Effector memory CD8-positive, alpha-beta T cell (primary cell): ENCODE data around the gene ZNF181.
"Not testable (repeated sequence)": the region's sequence is repeated elsewhere in the genome, so short reads cannot be mapped to it uniquely, and the experiment has no call there.

ENCODE experiments used
- ATAC-seq: fragments of 150-1000 bp; cut with Tn5 transposase; replicated peaks from 2 replicates; pipeline ENCODE4 v1.10.0; 2021; ENCODE audit warnings: mild to moderate bottlenecking, moderate library complexity
- DNase-seq, 3 experiments: peaks; one replicate each; pipeline ENCODE4 v3.0.0; 2021
- H3K27ac Mint-ChIP-seq, 2 donors: one replicate each; pipeline ENCODE4 v1.8.0; 2022; ENCODE audit warnings: mild to moderate bottlenecking in 2 of 2, mixed read lengths in 2 of 2, moderate library complexity in 2 of 2
- H3K27me3 Mint-ChIP-seq, 2 donors: one replicate each; pipeline ENCODE4 v1.8.0; 2022; ENCODE audit warnings: mixed read lengths in 2 of 2
- H3K36me3 Mint-ChIP-seq: one replicate; pipeline ENCODE4 v1.8.0; 2022; ENCODE audit warnings: mild to moderate bottlenecking, moderate library complexity, mixed read lengths; ENCODE audit not compliant: insufficient read depth
- H3K4me1 Mint-ChIP-seq, 2 donors: one replicate each; pipeline ENCODE4 v1.8.0; 2022; ENCODE audit warnings: low read depth in 2 of 2, mixed read lengths in 2 of 2
- H3K4me3 Mint-ChIP-seq, 2 donors: one replicate each; pipeline ENCODE4 v1.8.0; 2022; ENCODE audit warnings: mild to moderate bottlenecking in 2 of 2, mixed read lengths in 2 of 2, moderate library complexity in 2 of 2
- H3K9me3 Mint-ChIP-seq, 2 donors: one replicate each; pipeline ENCODE4 v1.8.0; 2022; ENCODE audit warnings: mixed read lengths in 2 of 2
- total RNA-seq, 9 experiments: gene quantifications; one replicate each; lab custom pipeline; 2026; lab: John Stamatoyannopoulos, UW

Gene ZNF181
- 6.7 to 43.7 (median 17.4) reads per million in 9 experiments for total RNA-seq

DNA sequence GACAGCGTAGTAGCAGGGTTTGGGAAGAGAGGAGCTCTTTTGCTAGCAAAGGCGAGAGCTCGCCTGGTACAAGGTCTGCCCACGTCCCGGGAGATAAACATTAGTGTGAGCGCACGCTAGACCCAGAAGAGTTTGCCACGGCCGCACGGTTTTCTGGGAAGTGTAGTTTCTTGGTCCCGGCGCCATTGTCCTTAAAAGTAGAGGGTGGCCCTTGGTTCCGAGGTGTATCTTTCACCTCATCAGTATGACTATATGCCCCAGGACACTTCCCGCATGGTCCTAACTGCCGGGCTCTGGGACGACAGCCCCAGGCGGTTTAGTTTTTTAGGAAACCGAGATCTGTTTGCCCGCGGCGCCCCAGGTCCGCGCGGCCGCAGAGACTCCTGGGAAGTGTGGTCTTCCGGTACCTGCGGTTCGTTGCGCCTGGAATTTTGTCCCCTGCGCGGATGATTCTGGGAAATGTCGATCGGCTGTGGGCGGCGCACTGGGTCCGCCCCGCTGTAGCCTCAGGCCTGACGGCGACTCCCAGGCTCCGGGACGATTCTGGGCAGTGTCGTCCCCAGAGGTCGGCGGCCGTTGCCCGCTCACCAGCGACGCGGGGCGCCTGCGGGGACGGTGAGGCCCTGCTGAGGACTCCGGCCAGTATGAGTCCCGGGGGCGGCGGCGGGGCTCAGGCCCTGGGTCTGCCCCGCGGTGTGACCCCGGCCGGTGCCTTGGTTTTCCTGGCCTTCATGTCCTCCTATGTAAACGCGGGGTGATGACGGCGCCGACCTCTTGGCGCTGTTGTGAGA is at the start of gene ZNF181:
ZNF181 (plus strand) TSS at position 498 of the 791 bp plus-strand sequence. CDS start 795 bp downstream, outside the sequence.
- ATAC-seq (peak; percentile 79), DNase-seq (peak; percentile 68 to 77 (median 71))
- peaks cover 0 to 6% of the 10 kb centered on the region in 2 donors for H3K27me3 Mint-ChIP-seq
- H3K4me3 Mint-ChIP-seq, result peak within 1 kb of the TSS; percentile 83 to 93
- H3K9me3 Mint-ChIP-seq, result peaks cover 4 to 13% of the 10 kb centered on the region in 2 donors
- peaks cover 7% of the 10 kb centered on the region for H3K36me3 Mint-ChIP-seq
- peaks cover 18 to 19% of the 10 kb centered on the region in 2 donors for H3K4me1 Mint-ChIP-seq
- peak within 1 kb of the TSS; percentile 95 to 96 for H3K27ac Mint-ChIP-seq

DNA sequence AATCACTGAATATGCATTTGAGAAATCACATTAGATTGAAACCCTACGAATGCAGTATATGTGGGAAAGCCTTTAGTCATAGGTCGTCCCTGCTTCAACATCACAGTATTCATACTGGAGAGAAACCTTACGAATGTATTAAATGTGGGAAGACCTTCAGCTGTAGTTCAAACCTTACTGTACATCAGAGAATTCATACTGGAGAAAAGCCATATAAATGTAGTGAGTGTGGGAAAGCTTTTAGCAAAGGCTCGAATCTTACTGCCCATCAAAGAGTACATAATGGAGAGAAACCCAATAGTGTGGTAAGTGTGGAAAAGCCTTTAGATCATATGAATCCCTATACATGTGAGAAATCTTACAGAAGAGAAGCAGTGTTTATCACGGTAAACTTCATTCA is 48.8 kb upstream of the ZNF181 start:
- H3K36me3 Mint-ChIP-seq, result peaks cover 32% of the 10 kb centered on the region
- not testable (repeated sequence) for H3K27me3 Mint-ChIP-seq, H3K4me1 Mint-ChIP-seq, H3K4me3 Mint-ChIP-seq, ATAC-seq, H3K27ac Mint-ChIP-seq, DNase-seq
- peaks cover 4 to 18% of the 10 kb centered on the region in 2 donors for H3K9me3 Mint-ChIP-seq

DNA sequence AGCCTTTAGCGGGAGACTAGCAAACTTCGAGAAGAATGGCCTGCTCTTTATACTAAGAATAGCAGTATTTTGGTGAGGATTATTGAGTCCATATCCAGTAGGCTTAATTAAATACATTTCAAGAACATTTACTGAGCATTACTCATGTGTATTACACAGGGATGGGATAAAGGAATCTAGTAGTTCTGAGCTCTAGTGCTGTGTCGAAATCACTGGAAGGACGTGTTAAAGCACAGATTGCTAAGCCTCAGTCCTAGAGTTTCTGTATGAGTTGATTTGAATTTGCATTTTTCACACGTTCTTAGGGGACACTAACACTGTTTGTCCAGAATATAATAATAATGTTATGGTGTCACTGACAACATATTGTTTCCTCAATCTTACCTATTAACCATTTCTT is 47.6 kb upstream of the ZNF181 start:
- H3K27me3 Mint-ChIP-seq, result peaks cover 0 to 7% of the 10 kb centered on the region in 2 donors
- H3K9me3 Mint-ChIP-seq, result peaks cover 4 to 18% of the 10 kb centered on the region in 2 donors
- H3K36me3 Mint-ChIP-seq, result peaks cover 32% of the 10 kb centered on the region
- DNase-seq, result no peak
- H3K4me1 Mint-ChIP-seq, result no peaks in the 10 kb centered on the region
- no peak overlapping the region for H3K27ac Mint-ChIP-seq
- no peak overlapping the region for H3K4me3 Mint-ChIP-seq
- no peak for ATAC-seq

DNA sequence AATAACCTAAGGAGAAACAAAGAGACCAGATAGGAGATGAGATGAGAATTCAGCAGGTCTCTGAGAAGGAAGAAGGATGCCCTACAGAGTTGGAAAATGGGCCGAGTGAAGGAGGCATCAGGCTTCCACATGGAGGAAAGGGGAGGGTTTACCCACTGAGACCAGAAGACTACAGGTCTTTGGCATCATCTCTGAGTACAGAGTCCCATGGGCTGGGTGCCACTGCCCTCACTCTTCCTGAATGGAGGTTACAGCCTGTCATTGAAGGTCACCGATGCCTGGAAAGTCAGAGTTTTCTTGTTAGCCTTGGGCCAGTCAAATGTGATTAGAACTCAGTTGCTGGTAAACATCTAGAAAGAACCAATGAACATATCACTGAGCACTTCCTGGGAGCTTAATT is 46.7 kb upstream of the ZNF181 start:
- Mint-ChIP-seq H3K36me3 (peaks cover 24% of the 10 kb centered on the region), H3K4me1 (no peaks in the 10 kb centered on the region), H3K9me3 (peaks cover 4 to 18% of the 10 kb centered on the region in 2 donors), H3K27ac (no peak overlapping the region), H3K4me3 (no peak overlapping the region), H3K27me3 (peaks cover 3 to 10% of the 10 kb centered on the region in 2 donors)
- no peak for ATAC-seq
- DNase-seq, result no peak

DNA sequence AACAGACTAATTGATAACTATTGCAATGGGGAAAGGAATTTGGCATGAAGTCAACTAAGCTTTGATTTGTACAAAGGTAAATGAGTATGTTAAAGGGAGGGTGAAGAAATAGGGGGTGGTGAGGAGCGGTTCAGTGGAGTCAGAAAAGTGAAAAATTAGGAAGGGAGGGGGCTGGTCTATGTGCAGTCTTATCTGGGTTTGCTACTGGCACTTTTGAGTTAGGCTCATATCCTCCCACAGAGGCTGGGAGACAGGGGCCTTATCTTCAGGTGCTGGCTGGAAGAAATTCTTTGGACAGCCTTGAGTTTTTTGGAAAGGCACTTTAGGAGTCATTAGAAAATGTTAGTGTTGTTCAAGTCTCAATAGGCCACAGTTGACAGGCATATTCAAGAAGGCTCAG is 45.5 kb upstream of the ZNF181 start:
- H3K27me3 Mint-ChIP-seq, result peaks cover 16 to 20% of the 10 kb centered on the region in 2 donors
- H3K27ac Mint-ChIP-seq, result no peak overlapping the region
- peaks cover 12% of the 10 kb centered on the region for H3K36me3 Mint-ChIP-seq
- H3K4me1 Mint-ChIP-seq, result no peaks in the 10 kb centered on the region
- ATAC-seq (no peak), DNase-seq (no peak)
- no peak overlapping the region for H3K4me3 Mint-ChIP-seq
- peaks cover 4 to 18% of the 10 kb centered on the region in 2 donors for H3K9me3 Mint-ChIP-seq

DNA sequence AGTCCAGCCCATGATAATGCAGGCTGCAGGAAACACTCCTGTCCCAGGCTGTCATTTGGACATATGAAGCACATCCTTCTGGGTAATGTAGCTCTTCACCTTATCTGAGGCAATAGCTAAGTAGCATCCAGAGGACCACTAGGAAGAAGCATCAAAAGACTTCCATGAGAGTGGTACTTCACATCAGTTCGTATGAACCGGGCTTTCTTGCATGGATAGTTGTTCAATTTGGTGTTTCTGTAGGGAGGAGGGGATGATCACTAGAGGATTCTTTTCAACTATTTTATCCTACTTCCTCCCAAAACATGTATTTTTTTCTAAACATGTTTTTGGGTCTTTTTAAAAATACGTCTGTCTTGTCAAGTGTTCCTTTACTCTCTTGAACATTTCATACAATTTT is 43.7 kb upstream of the ZNF181 start:
- DNase-seq (no peak), ATAC-seq (no peak)
- H3K4me3 Mint-ChIP-seq, result no peak overlapping the region
- H3K27ac Mint-ChIP-seq, result no peak overlapping the region
- peaks cover 4 to 18% of the 10 kb centered on the region in 2 donors for H3K9me3 Mint-ChIP-seq
- peaks cover 31 to 32% of the 10 kb centered on the region in 2 donors for H3K27me3 Mint-ChIP-seq
- H3K36me3 Mint-ChIP-seq, result no peaks in the 10 kb centered on the region
- no peaks in the 10 kb centered on the region for H3K4me1 Mint-ChIP-seq

DNA sequence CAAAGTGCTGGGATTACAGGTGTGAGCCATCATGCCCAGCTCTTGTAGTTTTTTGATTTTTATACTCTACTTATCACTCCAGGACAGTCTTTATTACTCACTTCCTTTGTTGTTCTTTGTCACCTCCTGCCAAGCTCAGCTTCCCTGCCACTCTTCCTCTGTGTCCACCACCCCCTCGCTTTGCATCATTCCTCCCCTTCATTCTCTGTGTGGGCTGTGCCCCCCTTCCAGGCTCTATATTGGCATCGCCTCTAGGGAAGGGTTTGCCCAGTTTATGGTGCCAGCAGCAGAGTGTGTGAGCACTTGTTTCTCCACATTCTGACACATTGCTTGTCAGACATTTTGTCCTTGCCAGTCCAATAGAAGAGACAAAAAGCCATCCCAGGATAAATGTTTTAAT is 41.5 kb upstream of the ZNF181 start:
- Mint-ChIP-seq H3K4me1 (no peaks in the 10 kb centered on the region), H3K27ac (no peak overlapping the region), H3K27me3 (peaks cover 33 to 36% of the 10 kb centered on the region in 2 donors), H3K9me3 (peaks cover 2 to 9% of the 10 kb centered on the region in 2 donors), H3K36me3 (no peaks in the 10 kb centered on the region), H3K4me3 (no peak overlapping the region)
- ATAC-seq (no peak), DNase-seq (no peak)

DNA sequence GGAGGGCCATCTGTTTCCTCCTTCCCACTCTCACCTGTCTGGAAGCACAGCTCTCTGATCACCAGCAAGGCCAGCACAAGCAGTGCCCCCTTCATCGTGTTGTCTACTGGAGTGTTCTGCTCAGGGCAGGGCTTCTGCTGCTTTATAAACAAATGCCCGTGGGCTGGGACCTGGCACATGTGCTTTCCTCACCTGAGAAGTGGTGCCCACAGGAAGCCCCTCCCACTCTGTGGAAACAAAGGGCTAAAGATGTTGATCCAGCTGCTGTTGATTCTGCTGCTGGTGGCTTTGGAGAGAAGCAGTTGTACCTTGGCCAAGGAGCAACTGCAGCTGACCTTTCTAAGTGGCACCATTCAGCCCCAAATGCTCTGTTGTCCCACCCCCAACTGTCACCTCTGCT is 26.4 kb upstream of the ZNF181 start:
- H3K36me3 Mint-ChIP-seq, result no peaks in the 10 kb centered on the region
- peaks cover 32 to 73% of the 10 kb centered on the region in 2 donors for H3K27me3 Mint-ChIP-seq
- H3K4me3 Mint-ChIP-seq, result no peak overlapping the region
- no peak for DNase-seq
- ATAC-seq, result no peak
- peaks cover 0 to 3% of the 10 kb centered on the region in 2 donors for H3K4me1 Mint-ChIP-seq
- no peaks in the 10 kb centered on the region for H3K9me3 Mint-ChIP-seq
- H3K27ac Mint-ChIP-seq, result no peak overlapping the region

DNA sequence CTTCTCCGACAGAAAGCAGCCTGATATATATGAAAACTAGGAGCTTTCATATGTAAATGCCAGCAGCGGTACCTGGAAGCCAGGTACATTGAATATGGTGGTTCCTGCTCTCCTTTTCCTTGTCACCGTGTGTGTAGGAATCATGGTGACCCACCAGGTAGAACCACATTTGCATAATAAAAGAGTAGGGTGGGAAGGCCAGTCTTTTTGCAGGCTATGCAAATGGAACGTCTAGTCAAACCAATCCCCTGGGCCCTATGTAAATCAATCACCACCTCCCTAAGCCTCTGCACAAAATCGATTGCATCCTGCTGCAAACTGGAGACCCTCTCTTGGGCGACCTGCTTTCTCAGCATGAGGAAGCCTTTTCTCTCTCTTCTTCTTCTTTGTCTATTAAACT is 22.2 kb upstream of the ZNF181 start:
- Mint-ChIP-seq H3K9me3 (peaks cover 0 to 3% of the 10 kb centered on the region in 2 donors), H3K4me3 (no peak overlapping the region)
- no peak for ATAC-seq

DNA sequence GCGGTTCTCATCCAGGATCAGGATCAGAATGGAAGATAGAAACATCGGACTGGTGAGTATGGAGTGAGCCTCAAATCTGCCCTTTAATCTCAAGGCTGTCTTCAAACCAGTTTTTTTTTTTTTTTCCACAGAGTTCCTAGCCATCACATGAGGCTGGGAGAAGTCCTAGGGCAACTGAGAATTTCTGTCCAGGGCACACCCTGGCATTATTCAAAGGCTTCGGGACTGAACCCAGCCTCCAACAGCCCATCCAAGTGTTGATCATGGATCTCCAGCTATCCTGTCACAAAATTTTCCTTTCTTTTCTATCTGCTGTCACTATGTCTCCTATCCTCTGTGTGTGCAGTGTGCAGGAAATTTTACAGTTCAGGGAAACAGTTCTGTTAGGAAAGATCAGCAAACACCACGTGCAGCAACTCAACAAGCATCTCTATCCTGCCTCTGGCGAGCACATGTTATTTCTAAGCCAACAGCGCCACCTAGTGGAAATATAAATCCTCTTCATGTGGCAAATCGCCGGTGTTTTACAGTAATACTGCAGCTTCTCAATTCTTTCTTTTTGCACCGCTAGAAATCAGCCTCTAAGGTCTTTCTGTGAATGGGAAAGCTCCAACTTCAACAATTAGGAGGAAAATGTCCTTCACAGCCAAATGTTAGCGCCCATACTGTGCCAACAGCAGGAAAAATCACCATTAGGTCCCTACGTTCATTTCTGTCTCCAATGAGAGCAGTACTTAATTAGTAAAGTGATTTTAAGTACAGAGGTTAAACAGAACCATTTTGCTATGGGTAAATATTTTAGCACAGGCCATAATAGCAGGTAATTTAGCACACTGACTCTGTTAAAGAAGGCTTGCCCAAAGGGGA is 21.4 kb upstream of the ZNF181 start:
- Mint-ChIP-seq H3K27me3 (peaks cover 52 to 65% of the 10 kb centered on the region in 2 donors), H3K36me3 (no peaks in the 10 kb centered on the region), H3K4me3 (no peak overlapping the region), H3K9me3 (peaks cover 0 to 3% of the 10 kb centered on the region in 2 donors), H3K4me1 (peaks cover 0 to 3% of the 10 kb centered on the region in 2 donors), H3K27ac (no peak overlapping the region)
- peak; percentile 68 to 70 (median 69) for DNase-seq
- ATAC-seq, result peak; percentile 70

More for the DNA sequence above, 22.2 kb upstream of the ZNF181 start:
- Mint-ChIP-seq H3K4me1 (peaks cover 0 to 3% of the 10 kb centered on the region in 2 donors), H3K36me3 (no peaks in the 10 kb centered on the region), H3K27me3 (peaks cover 44 to 67% of the 10 kb centered on the region in 2 donors), H3K27ac (no peak overlapping the region)
- no peak for DNase-seq

DNA sequence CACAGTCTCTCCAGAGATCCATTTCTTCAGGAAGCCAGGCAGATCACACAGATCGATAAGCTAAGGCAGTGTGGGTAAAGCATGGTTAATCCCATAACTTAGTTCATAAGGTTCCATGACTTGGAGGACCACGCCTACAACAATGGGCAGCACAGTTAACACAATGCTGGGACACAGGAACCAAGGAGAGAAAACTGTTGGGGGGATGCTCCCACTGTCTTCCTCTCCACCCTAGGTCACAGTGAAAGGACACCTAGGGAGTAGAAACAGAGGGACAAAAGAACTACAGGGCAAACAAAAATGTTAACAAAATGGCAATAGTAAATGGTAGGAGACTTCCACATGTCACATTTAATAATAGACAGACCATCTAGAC is 20.8 kb upstream of the ZNF181 start:
- DNase-seq, result no peak

DNA sequence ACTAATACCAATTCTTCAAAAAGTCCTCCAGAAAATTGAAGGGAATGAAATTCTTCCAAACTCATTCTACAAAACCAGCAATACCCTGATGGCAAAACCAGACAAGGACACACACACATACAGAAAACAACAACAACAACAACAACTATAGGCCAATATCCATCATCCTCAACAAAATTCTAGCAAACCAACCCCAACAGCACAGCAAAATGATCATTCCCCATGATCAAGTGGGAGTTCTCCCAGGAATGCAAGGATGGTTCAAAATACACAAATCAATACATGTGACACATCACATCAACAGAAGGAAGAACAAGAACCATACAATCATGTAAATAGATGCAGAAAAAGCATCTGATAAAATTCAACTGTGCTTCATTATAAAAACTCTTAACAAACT is 18.7 kb upstream of the ZNF181 start:
- peaks cover 0 to 3% of the 10 kb centered on the region in 2 donors for H3K9me3 Mint-ChIP-seq
- H3K27me3 Mint-ChIP-seq, result peaks cover 50 to 57% of the 10 kb centered on the region in 2 donors
- no peak overlapping the region for H3K4me3 Mint-ChIP-seq
- no peak for DNase-seq
- H3K27ac Mint-ChIP-seq, result no peak overlapping the region
- H3K36me3 Mint-ChIP-seq, result no peaks in the 10 kb centered on the region
- ATAC-seq, result no peak
- peaks cover 0 to 3% of the 10 kb centered on the region in 2 donors for H3K4me1 Mint-ChIP-seq

More for the DNA sequence above, 20.8 kb upstream of the ZNF181 start:
- H3K36me3 Mint-ChIP-seq, result no peaks in the 10 kb centered on the region
- peaks cover 0 to 3% of the 10 kb centered on the region in 2 donors for H3K9me3 Mint-ChIP-seq
- ATAC-seq, result no peak
- H3K4me1 Mint-ChIP-seq, result peaks cover 0 to 3% of the 10 kb centered on the region in 2 donors
- H3K27me3 Mint-ChIP-seq, result peaks cover 58 to 64% of the 10 kb centered on the region in 2 donors
- H3K4me3 Mint-ChIP-seq, result no peak overlapping the region
- H3K27ac Mint-ChIP-seq, result no peak overlapping the region

DNA sequence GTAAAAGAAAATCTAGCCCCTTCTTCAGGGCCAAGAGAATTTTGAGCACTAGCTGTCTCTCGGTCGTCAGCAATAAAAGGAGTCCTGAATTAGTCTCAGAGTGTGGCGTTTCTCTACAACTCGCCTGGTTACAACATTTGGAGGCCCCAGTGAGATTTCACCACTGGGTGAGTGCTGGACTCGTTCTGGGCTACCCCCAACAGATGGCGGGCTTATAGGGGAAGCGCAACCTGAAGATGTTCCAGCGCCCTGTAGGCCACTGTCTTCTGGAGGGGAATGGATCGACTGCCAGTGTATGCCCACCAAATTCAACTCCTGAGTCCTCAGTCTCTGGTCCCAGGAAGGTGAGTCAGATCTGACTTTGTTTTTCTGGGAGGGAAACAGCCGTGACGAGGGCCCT is 11.7 kb upstream of the ZNF181 start:
- H3K27ac Mint-ChIP-seq, result peak overlapping the region in 1 of 2 donors; percentile 56
- H3K4me1 Mint-ChIP-seq, result no peaks in the 10 kb centered on the region
- DNase-seq (no peak), ATAC-seq (no peak)
- peaks cover 2% of the 10 kb centered on the region for H3K36me3 Mint-ChIP-seq
- H3K9me3 Mint-ChIP-seq, result no peaks in the 10 kb centered on the region
- no peak overlapping the region for H3K4me3 Mint-ChIP-seq
- H3K27me3 Mint-ChIP-seq, result peaks cover 45 to 52% of the 10 kb centered on the region in 2 donors
